OCI-LY7 (cell line): ENCODE data around the gene DBP. TPM values are rescaled to one million over a fixed set of nuclear protein-coding genes. Genes with fewer than 3 reads are reported as not detected.
A peak's percentile ranks its signal among the peaks of the same experiment; 100 is the strongest.

Source experiments
- BruUV-seq: library from RNA; stranded (reverse); fragments of 400-500 nt; replicated peaks from 2 replicates; lab custom pipeline; 2021; lab: Mats Ljungman, UMichigan
- CTCF ChIA-PET: fragments of 300-600 bp; sonication (Branson Sonifier 250); formaldehyde crosslinking; loops from one replicate; lab custom pipeline; 2022; ENCODE audit warnings: antibody characterized with exemption; ENCODE audit not compliant: unreplicated experiment; lab: Charles Lee
- POLR2A ChIA-PET: fragments of 300-600 bp; sonication (Branson Sonifier 250); formaldehyde crosslinking; loops from one replicate; lab custom pipeline; 2022; ENCODE audit warnings: antibody characterized with exemption; lab: Charles Lee
- DNase-seq: peaks from one replicate; pipeline ENCODE4 v3.0.0-alpha.2; 2015; ENCODE audit warnings: low spot score
- H2AFZ ChIP-seq: fragments of 200-600 bp; sonication (generic), shearing (Covaris generic); 2 replicates; pipeline ENCODE4 v1.6.1; 2014; ENCODE audit warnings: mild to moderate bottlenecking, antibody characterized with exemption, low read length, moderate library complexity
- H3K27ac ChIP-seq: fragments of 200-600 bp; sonication (generic); 2 replicates; pipeline ENCODE4 v1.5.1; 2014; ENCODE audit warnings: mixed run types, low read depth, mild to moderate bottlenecking, moderate library complexity, low read length, inconsistent platforms; ENCODE audit not compliant: poor library complexity, severe bottlenecking
- H3K36me3 ChIP-seq: fragments of 200-600 bp; sonication (generic); 2 replicates; pipeline ENCODE4 v1.6.1; 2014; ENCODE audit warnings: mild to moderate bottlenecking, antibody characterized with exemption, low read length, moderate library complexity, mixed read lengths; ENCODE audit not compliant: insufficient read depth
- H3K4me1 ChIP-seq: fragments of 200-600 bp; sonication (generic); 2 replicates; pipeline ENCODE4 v1.5.1; 2014; ENCODE audit warnings: mild to moderate bottlenecking, low read length; ENCODE audit not compliant: insufficient read depth, poor library complexity, severe bottlenecking
- H3K4me2 ChIP-seq: fragments of 200-600 bp; sonication (generic); 2 replicates; pipeline ENCODE4 v1.6.1; 2014; ENCODE audit warnings: mild to moderate bottlenecking, low read length
- H3K4me3 ChIP-seq: fragments of 200-600 bp; sonication (generic); 2 replicates; pipeline ENCODE4 v1.5.1; 2014; ENCODE audit warnings: mild to moderate bottlenecking, low read depth, low read length; ENCODE audit not compliant: poor library complexity, severe bottlenecking
- H3K79me2 ChIP-seq: fragments of 200-600 bp; sonication (generic); 2 replicates; pipeline ENCODE4 v1.6.1; 2016; ENCODE audit warnings: low read depth, mild to moderate bottlenecking, low read length, moderate library complexity, mixed read lengths; ENCODE audit not compliant: insufficient read depth
- H3K9me2 ChIP-seq: fragments of 200-600 bp; sonication (generic); 2 replicates; pipeline ENCODE4 v1.6.1; 2016; ENCODE audit warnings: mild to moderate bottlenecking, low read length, mixed read lengths; ENCODE audit not compliant: insufficient read depth
- H3K9me3 ChIP-seq: fragments of 200-600 bp; sonication (generic); 2 replicates; pipeline ENCODE4 v1.6.1; 2014; ENCODE audit warnings: mild to moderate bottlenecking, mixed run types, low read length, mixed read lengths
- H4K20me1 ChIP-seq: fragments of 200-600 bp; sonication (generic); 2 replicates; pipeline ENCODE4 v1.6.1; 2014; ENCODE audit warnings: mild to moderate bottlenecking, antibody characterized with exemption, low read length, moderate library complexity, mixed read lengths; ENCODE audit not compliant: insufficient read depth
- EZH2phosphoT487 ChIP-seq: fragments of 200-600 bp; sonication (generic); IDR thresholded peaks from 2 replicates; pipeline ENCODE4 v1.6.1; 2018; ENCODE audit warnings: low read depth, borderline replicate concordance, mild to moderate bottlenecking, mixed run types, antibody characterized with exemption, low read length, moderate library complexity, mixed read lengths
- intact Hi-C: fragments of 100-400 bp; cut with micrococcal nuclease; formaldehyde crosslinking; loops from one replicate; pipeline ENCODE4 v1.10.0; 2022; ENCODE audit not compliant: unreplicated experiment
- total RNA-seq, 2 experiments: library from RNA; depleted of rRNA in 1 of 2; stranded (reverse); fragments of >200 nt in 1 of 2; shearing (Covaris generic) in 1 of 2; gene quantifications; 2 replicates each; pipeline ENCODE4 v1.2.3, GENCODE V29; 2014 to 2022
- TF ChIP-seq, protein P1 (sequence below): fragments of 200-600 bp; sonication (generic); conservative IDR thresholded peaks from 2 replicates; pipeline ENCODE4 v1.5.1; 2014; ENCODE audit warnings: mild to moderate bottlenecking, antibody characterized with exemption, low read length, moderate library complexity, mixed read lengths

Gene DBP
- total RNA-seq, 2 experiments from 2014 or later = 15.7 to 35.6 TPM

DNA sequence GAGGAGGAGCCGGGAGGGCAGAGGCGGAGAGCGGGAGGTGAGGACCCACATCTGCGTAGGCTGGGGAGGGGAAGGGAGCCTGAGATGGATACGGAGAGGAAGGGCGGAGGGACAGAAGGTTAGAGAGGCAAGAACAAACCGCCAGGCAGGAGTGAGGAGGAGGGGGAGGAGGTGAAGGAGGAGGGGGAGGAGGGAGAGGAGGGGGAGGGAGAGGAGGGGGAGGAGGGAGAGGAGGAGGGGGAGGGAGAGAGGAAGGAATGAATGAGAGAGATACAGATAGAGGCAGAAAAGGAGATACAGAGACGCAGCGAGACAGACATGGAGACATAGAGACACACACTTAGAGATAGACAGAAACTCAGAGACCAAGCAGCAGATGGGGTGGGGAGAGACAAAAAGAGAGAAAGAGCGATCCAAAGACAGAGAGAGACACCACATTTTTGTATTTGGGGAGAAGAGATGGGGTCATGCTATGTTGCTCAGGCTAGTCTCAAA is 9.6 kb upstream of the DBP start:
- ChIA-PET POLR2A (no interaction called here), CTCF (no interaction called here)
- Histone ChIP-seq H3K27ac (no peak overlapping the region), H3K4me1 (peaks cover 29% of the 10 kb centered on the region), H3K4me3 (peak overlapping the region; percentile 66), H3K4me2 (peak overlapping the region; percentile 92), H3K36me3 (no peaks in the 10 kb centered on the region), H3K79me2 (no peaks in the 10 kb centered on the region), H4K20me1 (no peaks in the 10 kb centered on the region), H3K9me3 (no peaks in the 10 kb centered on the region), H2AFZ (peak overlapping the region; percentile 7; the same call in 1 of the 2 replicates), H3K9me2 (no peaks in the 10 kb centered on the region)
- no peak for DNase-seq
- intact Hi-C loops = loop anchor here (1.0 to 5.0 kb wide), 4 partner anchors 29 to 326 kb away; no protein-coding TSS in a partner anchor
- TF ChIP-seq EZH2phosphoT487 = no peak
- TF ChIP-seq, protein P1, sequence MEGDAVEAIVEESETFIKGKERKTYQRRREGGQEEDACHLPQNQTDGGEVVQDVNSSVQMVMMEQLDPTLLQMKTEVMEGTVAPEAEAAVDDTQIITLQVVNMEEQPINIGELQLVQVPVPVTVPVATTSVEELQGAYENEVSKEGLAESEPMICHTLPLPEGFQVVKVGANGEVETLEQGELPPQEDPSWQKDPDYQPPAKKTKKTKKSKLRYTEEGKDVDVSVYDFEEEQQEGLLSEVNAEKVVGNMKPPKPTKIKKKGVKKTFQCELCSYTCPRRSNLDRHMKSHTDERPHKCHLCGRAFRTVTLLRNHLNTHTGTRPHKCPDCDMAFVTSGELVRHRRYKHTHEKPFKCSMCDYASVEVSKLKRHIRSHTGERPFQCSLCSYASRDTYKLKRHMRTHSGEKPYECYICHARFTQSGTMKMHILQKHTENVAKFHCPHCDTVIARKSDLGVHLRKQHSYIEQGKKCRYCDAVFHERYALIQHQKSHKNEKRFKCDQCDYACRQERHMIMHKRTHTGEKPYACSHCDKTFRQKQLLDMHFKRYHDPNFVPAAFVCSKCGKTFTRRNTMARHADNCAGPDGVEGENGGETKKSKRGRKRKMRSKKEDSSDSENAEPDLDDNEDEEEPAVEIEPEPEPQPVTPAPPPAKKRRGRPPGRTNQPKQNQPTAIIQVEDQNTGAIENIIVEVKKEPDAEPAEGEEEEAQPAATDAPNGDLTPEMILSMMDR = no peak
- BruUV-seq = no TSS peak

DNA sequence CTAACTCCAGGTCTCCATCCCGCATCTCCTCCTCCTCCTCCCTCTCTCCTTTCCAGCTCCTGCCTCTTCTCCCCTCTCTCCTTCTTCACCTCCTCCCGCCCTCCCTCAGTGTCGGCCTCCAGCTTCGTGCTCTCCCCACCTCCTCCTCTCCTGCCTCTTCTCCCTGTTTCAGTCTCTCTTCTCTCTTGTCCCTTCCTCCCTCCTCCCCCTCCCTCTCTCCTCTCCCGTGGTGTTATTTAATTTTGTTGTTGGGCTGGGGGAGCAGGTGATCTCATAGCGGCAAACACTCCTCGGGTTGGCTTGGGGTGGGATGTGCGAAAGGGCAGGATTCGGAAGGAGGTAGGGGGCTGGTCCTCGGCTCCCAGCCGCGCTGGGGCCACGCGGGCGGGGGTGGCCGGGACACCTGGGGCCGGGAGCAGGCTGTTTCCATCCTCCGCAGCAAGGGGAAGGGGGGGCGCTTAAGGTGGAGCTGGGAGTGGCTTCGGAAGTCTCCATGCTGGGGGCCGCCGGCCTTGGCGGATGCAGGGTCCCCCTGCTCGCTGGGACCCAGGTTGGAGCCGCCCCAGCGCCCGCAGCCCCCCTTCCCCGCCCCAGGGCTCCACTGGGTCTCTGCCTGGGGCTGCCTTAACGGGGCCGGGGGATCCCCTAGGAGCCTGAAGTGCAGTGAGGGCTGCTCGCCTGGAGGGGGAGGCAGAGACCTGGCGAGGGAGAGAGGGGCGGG is 9.0 kb upstream of the DBP start, which contains the start of gene CA11:
Gene CA11, minus strand, starts transcription at position 187 of the 721 bp plus-strand sequence. CDS start 555 bp downstream, outside the sequence.
- Histone ChIP-seq H3K27ac (peak within 1 kb of the TSS; percentile 25), H3K4me3 (peak within 1 kb of the TSS; percentile 66), H3K36me3 (no peaks in the 10 kb centered on the region), H3K4me2 (peak within 1 kb of the TSS; percentile 92), H2AFZ (peak within 1 kb of the TSS; percentile 95), H4K20me1 (no peaks in the 10 kb centered on the region), H3K4me1 (peaks cover 29% of the 10 kb centered on the region), H3K79me2 (no peaks in the 10 kb centered on the region), H3K9me3 (no peaks in the 10 kb centered on the region), H3K9me2 (no peaks in the 10 kb centered on the region)
- intact Hi-C loops = loop anchor here (1.0 to 5.0 kb wide), 4 partner anchors 29 to 326 kb away; no protein-coding TSS in a partner anchor
- no TSS peak for BruUV-seq
- peak; percentile 92 for DNase-seq
- CTCF ChIA-PET = no interaction called here
- POLR2A ChIA-PET = interaction anchor here (0.6 to 0.7 kb wide), 2 partner anchors 163 to 1351 kb away, joined by 3 read pairs; no protein-coding TSS in a partner anchor
- TF ChIP-seq, protein P1 = peak; percentile 83
- no peak for TF ChIP-seq EZH2phosphoT487
